Measurements from ENCODE around the gene CEP112.

Gene CEP112

GRCh38 chr17:65588181-65588808 is 603.6 kb downstream of the CEP112 start:
- no peak for DNase-seq (ENCODE audit: insufficient read length, low spot score)
- peak; percentile 20 for FAIRE-seq

- FAIRE-seq (no peak), DNase-seq (ENCODE audit: insufficient read length, low spot score) (no peak)
Observed at GRCh38 chr17:65587534-65588180, 604.3 kb downstream of the CEP112 start.

DNA sequence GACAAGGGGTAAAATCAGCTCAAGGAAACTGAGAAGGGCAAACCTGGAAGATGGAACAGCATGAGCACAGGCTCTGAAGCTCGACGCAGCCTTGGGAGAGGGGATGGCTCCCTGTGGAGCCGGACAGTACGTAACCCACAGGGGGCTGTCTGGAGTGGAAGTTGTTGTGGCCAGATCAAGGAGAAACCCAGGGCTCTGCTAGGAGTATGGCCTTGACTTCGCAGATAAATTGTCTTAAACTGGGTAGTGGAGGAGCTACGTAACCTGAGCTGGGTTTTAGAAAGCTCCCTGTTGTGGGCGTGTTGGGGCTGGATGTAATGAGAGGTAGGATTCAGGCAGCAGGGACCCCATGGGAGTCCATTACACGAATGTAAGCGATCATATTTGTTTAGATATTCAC is 605.0 kb downstream of the CEP112 start:
- no peak for FAIRE-seq
- no peak for DNase-seq (ENCODE audit: insufficient read length, low spot score)

All from HTR-8/SVneo (cell line).